ENCODE measurements around the gene MTHFSD. TPM values are rescaled to one million over a fixed set of nuclear protein-coding genes. Genes with fewer than 3 reads are reported as not detected.
A peak's percentile ranks its signal among the peaks of the same experiment; 100 is the strongest.

MTHFSD gene
- total RNA-seq, 4 donors from 2014 or later = 22.7 to 40.8 (median 25.4) TPM

DNA sequence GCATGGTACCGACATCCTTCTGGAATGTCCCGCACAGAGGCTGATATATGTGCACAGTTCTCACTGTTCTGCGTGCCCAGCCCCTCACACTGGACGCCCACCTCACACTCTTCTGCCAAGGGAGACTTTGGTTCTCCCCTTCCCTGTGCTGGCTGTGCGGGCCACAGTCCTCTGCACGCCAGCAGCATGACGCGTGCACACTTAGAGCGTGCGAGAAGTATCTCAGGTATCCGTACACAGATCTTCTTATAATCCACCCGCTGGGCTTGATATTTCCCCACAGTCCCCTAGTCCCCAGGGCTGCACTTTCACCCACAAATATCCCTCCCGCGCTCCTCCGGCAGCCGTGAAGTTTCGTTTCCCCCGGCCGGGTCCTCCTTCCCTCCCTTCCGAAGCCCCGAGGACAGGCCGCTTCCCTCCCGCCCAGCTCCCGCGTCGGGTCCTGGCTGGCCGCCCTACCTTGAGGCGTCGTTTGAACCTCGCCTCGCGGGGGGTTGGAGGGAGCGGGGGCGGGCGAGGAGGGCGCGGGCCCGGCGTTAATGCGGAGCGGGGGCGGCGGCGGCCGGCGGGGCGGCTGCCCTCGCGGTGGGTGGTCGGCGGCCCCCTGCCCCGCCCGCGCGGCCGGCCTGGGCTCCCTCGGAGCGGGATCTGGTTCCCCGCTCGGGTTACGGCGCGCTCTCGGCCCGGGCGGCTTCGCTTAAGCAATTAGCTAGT lies 49.7 kb downstream of the MTHFSD start:
- peak overlapping the region in 1 of 4 donors; percentile 19 for H3K4me3 ChIP-seq
- peaks cover 8 to 98% of the 10 kb centered on the region in 2 donors for H3K27me3 ChIP-seq
- no peak overlapping the region for H3K27ac ChIP-seq
- TF ChIP-seq POLR2A (IDR thresholded peaks at IDR 0.05) = no peak
- TF ChIP-seq, protein P1, sequence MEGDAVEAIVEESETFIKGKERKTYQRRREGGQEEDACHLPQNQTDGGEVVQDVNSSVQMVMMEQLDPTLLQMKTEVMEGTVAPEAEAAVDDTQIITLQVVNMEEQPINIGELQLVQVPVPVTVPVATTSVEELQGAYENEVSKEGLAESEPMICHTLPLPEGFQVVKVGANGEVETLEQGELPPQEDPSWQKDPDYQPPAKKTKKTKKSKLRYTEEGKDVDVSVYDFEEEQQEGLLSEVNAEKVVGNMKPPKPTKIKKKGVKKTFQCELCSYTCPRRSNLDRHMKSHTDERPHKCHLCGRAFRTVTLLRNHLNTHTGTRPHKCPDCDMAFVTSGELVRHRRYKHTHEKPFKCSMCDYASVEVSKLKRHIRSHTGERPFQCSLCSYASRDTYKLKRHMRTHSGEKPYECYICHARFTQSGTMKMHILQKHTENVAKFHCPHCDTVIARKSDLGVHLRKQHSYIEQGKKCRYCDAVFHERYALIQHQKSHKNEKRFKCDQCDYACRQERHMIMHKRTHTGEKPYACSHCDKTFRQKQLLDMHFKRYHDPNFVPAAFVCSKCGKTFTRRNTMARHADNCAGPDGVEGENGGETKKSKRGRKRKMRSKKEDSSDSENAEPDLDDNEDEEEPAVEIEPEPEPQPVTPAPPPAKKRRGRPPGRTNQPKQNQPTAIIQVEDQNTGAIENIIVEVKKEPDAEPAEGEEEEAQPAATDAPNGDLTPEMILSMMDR (IDR thresholded peaks at IDR 0.05) = no peak
- no peak for TF ChIP-seq EP300 (IDR thresholded peaks at IDR 0.05)
- WGBS, 2 donors = 2% methylated on average over 29 to 31 of the region's 67 CpGs
- peaks cover 0 to 65% (median 29%) of the 10 kb centered on the region in 4 donors for H3K4me1 ChIP-seq
- H3K9me3 ChIP-seq = no peaks in the 10 kb centered on the region
- H3K36me3 ChIP-seq = no peaks in the 10 kb centered on the region
- DNase-seq (ENCODE audit: low spot score in 2 of 2) = no peak

DNA sequence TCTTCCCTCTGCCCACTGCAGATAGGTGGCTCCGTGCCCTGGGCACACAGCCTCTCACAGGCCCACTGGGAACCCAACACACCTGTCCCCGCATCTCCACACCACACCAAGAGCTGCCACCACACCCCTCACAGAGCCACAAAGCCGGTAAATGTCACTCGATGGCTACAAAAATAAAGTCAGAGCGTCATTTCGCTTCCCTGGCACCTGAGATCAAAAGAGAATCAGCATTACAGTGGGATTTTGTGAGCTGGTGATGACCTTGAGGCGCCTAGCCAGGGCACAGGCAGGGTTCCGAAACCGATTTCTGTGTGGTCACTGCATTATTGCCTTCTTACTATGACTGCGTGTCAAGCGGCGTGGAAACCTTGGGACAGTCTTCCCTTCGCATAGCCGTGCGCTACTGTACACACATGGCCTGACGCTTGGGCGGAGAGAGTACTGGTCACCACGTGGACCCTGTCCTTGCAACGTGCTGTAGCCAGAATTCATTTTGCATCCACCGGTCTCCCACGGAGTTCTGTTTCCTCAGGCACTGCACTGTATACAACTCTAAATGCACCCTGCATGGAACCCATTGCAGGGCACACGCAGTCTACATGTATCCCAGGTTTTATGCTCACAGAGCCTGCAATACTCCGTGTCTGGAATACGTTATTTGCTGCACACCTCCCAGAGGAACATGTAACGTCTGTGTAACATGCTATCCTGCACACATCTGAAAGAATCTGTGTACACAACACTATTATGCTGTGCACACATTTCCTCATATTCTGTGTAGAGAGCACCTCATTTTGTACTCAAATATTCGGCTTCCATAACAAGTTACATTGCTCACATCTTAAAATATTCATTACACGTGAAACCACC lies 50.5 kb downstream of the MTHFSD start:
- TF ChIP-seq, protein P1 (IDR thresholded peaks at IDR 0.05) = no peak
- no peak for TF ChIP-seq EP300 (IDR thresholded peaks at IDR 0.05)
- no peak for TF ChIP-seq POLR2A (IDR thresholded peaks at IDR 0.05)
- Histone ChIP-seq H3K36me3 (no peaks in the 10 kb centered on the region), H3K4me1 (peaks cover 0 to 57% (median 21%) of the 10 kb centered on the region in 4 donors), H3K9me3 (no peaks in the 10 kb centered on the region), H3K27ac (no peak overlapping the region), H3K27me3 (peaks cover 8 to 98% of the 10 kb centered on the region in 2 donors), H3K4me3 (no peak overlapping the region)
- no peak for DNase-seq (ENCODE audit: low spot score in 2 of 2)
- WGBS, 2 donors = 11 to 17% methylated on average over 17 to 26 of the region's 27 CpGs

DNA sequence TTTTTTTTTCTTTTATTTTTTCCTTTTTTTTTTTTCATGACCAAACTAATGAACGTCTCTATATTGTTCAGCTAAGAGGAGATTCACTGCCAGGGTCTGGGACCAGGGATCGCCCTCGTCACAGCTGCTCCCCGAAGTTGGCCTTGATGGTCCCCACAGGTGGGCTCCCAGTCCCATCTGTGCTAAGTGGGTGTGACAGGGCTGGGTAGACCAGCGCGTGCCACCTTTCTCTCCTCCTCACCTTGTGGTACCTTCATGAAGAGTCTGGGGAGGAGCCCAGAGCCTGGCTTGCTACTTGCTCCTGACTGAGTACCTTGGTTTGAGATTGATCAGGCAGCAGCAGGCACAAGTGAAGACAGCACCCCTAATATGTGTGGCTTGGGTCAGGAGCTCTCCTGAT lies 51.2 kb downstream of the MTHFSD start:
- Histone ChIP-seq H3K27ac (no peak overlapping the region), H3K4me3 (no peak overlapping the region), H3K36me3 (no peaks in the 10 kb centered on the region), H3K9me3 (no peaks in the 10 kb centered on the region), H3K27me3 (peaks cover 8 to 98% of the 10 kb centered on the region in 2 donors), H3K4me1 (peaks cover 0 to 56% (median 16%) of the 10 kb centered on the region in 4 donors)
- TF ChIP-seq POLR2A (IDR thresholded peaks at IDR 0.05) = no peak
- TF ChIP-seq EP300 (IDR thresholded peaks at IDR 0.05) = no peak
- TF ChIP-seq, protein P1 (IDR thresholded peaks at IDR 0.05) = no peak
- WGBS, 2 donors = 8 to 10% methylated on average over 6 of the region's 6 CpGs
- no peak for DNase-seq (ENCODE audit: low spot score in 2 of 2)

DNA sequence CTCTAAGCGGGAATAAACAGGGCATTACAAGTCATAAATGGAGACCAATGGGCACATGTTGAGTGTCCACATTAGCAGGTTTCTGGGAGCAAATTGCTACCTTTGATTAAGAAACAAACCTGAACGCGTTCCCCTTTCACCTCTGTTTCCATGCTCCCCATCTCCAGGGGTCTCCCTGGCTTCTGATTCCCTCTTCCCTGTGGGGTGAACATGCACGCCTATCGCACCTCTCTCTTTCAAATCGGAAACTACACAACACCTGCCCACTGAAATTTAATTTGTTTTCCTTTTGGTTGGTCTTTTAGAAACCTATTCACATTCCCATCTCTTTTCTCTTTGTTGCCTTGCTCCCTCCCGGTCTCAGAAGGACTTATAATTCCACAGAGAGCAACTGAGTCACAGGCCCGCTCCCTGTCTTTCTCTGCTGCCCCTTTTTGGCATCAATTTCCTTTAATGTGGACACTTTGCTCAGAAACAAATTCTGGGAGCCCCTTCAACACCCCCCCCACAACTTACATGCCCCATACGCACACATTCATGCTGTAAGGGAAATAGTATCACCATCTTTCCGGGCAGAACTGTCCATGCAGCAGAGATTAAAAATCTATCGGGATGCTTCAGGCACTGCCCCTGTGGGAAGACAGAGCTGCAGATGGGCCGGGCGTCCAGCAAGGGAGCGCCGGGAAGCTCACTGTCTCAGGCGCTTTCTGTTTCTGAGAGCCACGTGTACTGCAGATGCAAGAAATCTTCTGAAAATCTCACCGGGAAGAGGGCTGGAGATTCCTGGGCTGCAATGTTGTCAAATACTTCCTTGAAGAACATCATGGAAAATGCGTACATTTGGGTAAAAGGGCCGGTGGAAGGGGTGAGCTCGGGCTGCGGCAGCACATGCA lies 51.9 kb downstream of the MTHFSD start:
- Histone ChIP-seq H3K27ac (no peak overlapping the region), H3K4me1 (peaks cover 0 to 56% (median 11%) of the 10 kb centered on the region in 4 donors), H3K27me3 (peaks cover 8 to 98% of the 10 kb centered on the region in 2 donors), H3K9me3 (no peaks in the 10 kb centered on the region), H3K4me3 (no peak overlapping the region), H3K36me3 (no peaks in the 10 kb centered on the region)
- TF ChIP-seq POLR2A (IDR thresholded peaks at IDR 0.05) (no peak), EP300 (IDR thresholded peaks at IDR 0.05) (no peak)
- TF ChIP-seq, protein P1 (IDR thresholded peaks at IDR 0.05) = no peak
- DNase-seq (ENCODE audit: low spot score in 2 of 2) = no peak
- 10 to 11% methylated on average over 22 of the region's 22 CpGs for WGBS, 2 donors

Measured in tibial nerve (tissue), 4 donors.